OCI-M2 (cell line): ENCODE measurements around the gene SECISBP2.
"Not testable (repeated sequence)": the region's sequence is repeated elsewhere in the genome, so short reads cannot be mapped to it uniquely, and the experiment has no call there.

ENCODE experiments used
- DNase-seq: peaks from one replicate; lab custom pipeline; 2025; ENCODE audit not compliant: unreplicated experiment; lab: John Stamatoyannopoulos, UW

SECISBP2 gene, protein sequence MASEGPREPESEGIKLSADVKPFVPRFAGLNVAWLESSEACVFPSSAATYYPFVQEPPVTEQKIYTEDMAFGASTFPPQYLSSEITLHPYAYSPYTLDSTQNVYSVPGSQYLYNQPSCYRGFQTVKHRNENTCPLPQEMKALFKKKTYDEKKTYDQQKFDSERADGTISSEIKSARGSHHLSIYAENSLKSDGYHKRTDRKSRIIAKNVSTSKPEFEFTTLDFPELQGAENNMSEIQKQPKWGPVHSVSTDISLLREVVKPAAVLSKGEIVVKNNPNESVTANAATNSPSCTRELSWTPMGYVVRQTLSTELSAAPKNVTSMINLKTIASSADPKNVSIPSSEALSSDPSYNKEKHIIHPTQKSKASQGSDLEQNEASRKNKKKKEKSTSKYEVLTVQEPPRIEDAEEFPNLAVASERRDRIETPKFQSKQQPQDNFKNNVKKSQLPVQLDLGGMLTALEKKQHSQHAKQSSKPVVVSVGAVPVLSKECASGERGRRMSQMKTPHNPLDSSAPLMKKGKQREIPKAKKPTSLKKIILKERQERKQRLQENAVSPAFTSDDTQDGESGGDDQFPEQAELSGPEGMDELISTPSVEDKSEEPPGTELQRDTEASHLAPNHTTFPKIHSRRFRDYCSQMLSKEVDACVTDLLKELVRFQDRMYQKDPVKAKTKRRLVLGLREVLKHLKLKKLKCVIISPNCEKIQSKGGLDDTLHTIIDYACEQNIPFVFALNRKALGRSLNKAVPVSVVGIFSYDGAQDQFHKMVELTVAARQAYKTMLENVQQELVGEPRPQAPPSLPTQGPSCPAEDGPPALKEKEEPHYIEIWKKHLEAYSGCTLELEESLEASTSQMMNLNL

DNA sequence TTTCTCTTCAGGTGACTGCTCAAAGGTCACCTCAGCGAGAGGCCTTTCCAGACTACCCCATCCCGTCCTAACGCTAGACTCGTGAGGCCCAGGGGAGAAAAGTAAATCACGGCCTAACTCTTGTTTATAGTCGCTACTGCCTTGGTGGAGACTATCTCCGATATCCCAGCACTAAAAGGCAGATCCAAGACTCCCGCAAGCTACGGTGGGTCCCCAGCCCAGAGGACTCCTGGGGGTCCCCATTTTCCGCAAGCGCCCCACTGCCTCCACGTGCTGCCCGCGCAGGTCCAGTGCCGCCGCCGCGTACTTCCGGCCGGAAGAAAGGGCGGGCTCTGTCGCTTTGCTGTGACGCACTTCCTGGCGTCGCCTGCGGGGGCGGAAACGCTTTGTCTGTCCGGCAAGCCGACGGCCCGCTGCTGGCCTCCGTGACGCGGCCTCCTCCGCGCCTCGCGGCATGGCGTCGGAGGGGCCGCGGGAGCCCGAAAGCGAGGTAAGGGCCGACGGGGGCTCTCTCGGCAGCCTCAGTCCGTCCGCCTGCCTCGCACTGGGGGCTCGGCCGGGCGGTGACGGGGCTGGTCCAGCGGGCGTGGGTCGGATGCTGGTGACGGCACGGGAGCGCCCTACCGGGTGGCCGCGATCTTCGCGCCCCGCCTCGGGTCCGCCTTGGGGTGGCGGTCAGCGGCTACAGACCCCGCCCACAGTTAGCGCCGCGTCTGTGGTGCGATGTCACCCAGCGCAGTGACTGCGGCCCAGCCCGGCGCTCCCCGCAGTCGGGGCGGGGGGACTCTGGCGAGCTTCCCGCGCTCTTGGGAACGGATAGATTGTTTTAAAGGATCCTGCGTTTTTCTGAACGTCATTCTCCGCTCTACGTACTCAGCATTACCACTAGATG is at the start of gene SECISBP2:
Gene SECISBP2 (plus strand): TSS at position 378 of the 892 bp plus-strand sequence. CDS start 77 bp downstream, at position 455.
- DNase-seq = peak; percentile 60

DNA sequence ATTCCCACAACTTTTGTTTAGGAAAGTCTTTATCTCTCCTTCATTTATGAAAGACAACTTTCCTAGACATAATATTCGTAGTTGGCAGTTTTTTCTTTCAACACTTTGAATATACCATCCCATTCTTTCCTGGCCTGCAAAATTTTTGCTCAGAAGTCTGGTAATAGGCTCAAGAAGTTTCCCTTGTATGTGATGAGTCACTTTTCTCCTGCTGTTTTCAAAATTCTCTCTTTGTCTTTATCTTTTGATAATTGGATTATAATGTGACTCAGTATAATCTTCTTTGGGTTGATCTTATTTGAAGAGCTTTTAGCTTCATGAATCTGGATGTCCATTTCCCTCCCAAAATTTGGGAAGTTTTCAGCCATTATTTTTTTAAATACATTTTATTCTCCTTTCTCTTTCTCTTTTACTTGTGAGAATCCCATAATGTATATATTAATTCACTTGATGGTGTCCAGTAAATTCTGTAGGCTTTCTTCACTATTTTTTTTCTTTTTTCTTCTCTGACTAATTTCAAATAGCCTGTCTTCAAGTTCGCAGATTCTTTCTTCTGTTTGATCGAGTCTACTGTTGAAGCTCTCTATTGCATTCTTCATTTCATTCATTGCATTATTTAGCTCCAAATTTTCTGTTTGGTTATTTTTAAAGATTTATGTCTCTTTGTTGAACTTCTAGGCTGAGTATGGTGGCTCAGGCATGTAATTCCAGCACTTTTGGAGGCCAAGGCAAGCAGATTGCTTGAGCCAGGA is 44.6 kb upstream of the SECISBP2 start:
- no peak for DNase-seq

DNA sequence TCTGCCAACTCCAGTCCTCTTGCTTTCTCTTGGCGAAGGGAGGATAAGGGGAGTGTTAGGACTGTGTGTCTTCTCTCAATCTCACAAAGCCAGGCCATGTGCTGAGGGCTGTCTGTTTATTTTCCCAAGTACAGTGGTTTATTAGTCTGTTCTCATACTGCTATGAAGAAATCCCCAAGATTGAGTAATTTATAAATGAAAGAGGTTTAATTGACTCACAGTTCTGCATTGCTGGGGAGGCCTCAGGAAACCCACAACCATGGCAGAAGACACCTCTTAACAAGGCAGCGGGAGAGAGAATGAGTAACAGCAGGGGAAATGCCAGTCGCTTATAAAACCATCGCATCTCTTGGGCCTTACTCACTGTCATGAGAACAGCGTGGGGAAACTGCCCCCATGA is 43.5 kb upstream of the SECISBP2 start:
- no peak for DNase-seq

DNA sequence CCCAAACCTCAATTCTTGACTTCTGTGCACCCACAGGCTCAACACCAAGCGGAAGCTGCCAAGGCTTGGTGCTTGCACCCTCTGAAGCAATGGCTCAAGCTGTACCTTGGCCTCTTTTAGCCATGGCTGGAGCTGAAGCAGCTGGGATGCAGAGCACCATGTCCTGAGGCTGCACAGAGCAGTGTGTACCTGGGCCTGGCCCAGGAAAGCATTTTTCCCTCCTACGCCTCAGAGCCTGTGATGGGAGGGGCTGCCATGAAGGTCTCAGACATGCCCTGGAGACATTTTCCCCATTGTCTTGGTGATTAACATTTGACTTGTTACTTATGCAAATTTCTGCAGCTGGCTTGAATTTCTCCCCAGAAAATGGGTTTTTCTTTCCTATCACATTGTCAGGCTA is 42.3 kb upstream of the SECISBP2 start:
- DNase-seq = not testable (repeated sequence)

DNA sequence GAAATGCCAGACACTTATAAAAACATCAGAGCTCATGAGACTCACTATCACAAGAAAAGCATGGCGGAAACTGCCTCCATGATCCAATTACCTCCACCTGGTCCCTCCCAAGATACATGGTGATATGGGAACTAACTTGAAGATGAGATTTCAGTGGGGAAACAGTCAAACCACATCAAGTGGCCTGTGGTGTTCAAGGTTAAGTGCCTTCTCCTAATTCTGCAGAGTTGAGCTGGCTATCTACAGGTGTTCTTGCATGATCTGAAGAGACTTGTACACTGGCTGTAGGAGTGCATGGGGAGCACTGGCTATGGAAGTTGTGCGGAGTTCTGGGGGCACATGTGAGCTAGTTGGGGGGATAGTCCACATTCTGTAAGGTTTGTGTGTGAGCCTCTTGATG is 41.3 kb upstream of the SECISBP2 start:
- DNase-seq = no peak

DNA sequence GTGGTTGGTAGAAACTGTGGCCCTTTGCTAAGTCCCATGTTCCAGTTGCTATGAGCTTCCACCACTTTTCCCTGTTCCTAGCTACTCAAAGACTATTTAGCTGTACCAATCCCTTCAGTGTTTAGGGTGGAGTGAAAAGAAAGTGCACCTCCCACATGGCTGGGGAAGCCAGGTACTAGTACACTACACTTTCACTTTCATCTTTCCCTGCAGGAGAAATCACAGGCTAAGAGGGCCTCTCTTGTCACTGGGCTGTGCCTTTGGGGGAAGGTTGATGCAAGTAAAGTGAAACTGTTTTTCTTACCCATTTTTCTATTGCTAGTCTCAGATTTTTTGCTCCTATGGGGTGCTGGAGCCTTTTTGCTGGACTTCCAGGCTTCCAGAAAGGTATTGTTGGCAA is 40.8 kb upstream of the SECISBP2 start:
- no peak for DNase-seq

DNA sequence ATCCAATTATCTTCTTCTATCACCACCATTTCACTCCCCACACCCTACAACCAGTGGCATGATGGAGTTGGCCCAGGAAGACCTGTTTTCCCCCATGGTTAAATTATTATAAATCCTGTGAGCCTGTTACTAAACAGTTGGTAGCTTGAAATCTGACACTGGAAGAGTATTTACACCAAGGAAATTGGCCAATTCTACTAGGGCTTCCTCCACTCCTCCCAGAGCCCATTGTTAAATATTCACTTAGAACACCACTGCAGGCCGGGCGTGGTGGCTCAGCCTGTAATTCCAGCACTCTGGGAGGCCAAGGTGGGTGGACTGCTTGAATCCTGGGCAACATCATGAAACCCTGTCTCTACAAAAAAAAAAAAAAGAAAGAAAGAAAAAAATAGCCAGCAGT is 39.7 kb upstream of the SECISBP2 start:
- DNase-seq = no peak

DNA sequence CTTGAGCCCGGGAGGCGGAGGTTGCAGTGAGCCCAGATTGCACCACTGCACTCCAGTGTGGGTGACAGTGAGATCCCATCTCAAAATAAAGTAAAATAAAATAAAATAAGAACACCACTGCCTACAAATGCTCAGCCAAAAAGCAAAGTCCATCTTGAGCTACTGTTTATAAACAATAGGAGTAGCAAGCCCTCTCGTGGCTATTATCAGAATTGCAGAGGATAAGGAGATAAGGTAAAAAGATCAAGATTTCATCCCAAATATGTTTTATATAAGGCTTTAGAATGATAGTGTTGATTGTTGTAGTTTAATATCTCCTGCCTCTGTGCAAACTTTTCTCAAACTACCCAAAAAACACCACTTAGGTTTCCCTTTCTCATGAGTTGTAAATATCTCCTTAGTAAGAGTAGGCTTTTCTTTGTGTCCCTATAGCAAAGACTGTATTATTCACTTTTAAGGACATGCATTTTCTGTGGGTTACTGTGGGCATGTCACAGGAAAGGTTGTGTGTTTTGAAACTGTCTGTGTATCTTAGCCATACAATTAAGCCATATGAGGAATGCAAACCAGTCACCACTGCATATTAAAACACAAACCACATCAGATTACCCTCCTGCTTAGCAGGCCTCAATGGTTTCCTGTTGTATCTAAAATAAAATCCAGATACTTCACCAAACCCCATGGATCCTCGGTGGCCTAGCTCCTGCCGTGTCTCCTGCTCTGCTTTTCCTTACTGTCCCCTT is 39.1 kb upstream of the SECISBP2 start:
- DNase-seq = no peak

DNA sequence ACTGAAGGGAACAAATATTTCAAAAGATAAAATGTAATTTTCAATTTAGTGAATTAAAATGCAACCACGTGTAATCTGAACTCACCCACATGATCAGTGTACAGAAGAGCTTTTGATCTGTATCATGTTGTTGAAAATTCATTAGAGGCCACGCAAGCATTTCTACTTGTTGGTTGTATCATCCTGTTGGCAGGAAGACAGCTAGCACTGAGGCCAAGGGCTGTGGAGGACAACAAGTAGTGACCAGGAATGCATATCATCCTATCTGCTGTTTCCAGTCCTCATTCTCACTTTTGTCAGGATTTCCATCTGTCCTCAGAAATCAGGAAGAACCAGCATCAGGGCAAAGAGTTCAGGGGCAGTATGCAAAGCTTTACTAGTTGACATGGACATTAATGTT is 37.2 kb upstream of the SECISBP2 start:
- no peak for DNase-seq

DNA sequence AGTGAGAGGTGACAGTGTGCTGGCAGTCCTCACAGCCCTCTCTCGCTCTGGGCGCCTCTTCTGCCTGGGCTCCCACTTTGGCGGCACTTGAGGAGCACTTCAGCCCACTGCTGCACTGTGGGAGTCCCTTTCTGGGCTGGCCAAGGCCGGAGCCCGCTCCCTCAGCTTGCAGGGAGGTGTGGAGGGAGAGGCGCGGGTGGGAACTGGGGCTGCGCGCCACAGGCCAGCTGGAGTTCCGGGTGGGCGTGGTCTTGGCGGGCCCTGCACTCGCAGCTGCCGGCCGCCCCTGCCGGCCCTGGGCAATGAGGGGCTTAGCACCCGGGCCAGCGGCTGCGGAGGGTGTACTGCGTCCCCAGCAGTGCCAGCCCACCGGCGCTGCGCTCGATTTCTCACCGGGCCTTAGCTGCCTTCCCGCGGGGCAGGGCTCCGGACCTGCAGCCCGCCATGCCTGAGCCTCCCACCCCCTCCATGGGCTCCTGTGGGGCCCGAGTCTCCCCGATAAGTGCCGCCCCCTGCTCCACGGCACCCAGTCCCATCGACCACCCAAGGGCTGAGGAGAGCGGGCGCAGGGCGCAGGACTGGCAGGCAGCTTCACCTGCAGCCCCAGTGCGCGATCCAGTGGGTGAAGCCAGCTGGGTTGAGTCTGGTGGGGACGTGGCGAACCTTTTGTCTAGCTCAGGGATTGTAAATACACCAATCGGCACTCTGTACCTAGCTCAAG is 35.9 kb upstream of the SECISBP2 start:
- not testable (repeated sequence) for DNase-seq

DNA sequence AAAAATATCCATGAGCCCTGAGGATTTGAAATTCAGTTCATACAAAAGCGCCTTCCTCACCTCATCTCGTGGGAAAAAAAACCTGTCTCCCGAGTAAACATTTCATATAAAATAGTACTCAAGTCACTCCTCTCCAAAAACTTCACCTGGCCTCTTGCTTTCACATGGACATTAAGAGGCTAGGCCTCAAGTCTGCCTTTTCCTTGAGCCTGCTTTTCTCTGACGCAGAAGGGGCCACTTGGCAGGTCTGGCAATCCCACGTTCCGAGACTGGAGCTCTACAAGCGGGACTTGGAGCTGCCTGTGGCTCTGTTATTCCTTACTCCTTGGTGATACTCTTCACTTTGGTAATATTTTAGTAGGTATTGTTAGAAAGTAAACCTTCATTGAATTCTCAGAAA is 34.2 kb upstream of the SECISBP2 start:
- DNase-seq = no peak

DNA sequence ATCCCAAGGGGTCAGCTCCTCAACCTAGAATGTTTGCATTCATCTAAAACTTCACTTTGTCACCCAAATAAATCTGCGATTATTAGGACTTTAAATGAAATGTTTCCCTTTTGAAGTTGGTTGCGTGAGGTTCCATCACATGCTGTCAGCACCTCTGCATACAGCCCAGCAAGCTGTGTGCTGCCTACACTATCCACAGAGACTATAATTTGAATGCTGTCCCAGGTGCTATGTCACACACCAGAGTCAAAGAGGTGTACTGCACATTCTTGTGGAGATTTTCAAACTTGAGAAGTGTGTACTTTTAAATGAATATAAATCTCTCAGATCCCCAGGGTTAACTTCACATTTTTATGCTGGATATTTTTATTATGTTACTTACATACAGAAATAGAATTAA is 26.6 kb upstream of the SECISBP2 start:
- no peak for DNase-seq

DNA sequence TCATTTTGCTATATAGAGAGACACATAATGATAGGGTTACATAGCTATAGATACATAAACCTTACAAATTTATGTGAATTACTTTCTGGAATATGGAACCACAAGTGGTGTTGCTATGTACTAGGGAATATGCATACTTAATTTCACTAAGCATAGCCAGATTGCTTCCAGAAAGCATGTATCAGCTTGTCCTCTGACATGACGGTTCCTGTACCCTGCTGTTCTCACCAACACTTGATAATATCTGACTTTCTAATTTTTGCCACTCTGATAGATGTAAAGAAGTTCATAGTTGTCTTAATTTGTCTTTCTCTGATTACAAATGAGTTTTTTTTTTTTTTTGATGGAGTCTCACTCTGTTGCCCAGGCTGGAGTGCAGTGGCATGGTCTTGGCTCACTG is 25.3 kb upstream of the SECISBP2 start:
- DNase-seq = no peak

DNA sequence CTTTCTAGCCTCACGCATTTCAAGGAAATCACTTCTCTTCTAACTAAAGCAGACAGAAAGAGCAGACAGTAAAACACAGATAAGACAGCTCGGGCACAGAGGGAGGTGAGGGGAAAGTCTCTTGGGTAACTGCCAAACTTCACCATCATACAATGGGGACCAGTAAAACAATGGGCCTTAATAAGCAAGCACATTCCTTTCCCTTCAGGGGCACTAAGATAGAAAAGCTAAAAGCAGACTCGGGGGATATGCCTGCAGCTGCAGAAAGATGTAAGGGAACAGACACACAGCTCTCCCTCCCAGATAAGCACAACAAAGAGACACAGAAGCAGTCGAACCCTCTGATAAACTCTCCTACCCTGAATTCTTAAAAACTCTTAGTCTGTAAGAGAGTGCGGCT is 22.9 kb upstream of the SECISBP2 start:
- no peak for DNase-seq

DNA sequence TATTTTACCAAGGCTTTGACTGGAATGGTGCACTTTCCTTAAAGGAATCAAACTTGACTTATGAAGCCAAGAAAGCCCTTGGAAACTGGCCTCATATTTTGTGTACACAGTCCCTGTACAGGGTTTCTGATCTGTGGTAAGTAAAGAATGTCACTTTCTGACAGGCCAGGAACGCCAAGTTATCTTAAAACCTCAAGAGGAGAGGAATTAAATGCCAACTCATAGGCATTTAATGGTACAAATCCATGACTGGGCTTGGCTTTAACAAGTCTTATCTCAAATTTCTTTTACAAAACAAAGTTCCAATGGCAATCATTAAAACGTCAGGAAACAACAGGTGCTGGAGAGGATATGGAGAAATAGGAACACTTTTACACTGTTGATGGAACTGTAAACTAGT is 16.3 kb upstream of the SECISBP2 start:
- DNase-seq = not testable (repeated sequence)

DNA sequence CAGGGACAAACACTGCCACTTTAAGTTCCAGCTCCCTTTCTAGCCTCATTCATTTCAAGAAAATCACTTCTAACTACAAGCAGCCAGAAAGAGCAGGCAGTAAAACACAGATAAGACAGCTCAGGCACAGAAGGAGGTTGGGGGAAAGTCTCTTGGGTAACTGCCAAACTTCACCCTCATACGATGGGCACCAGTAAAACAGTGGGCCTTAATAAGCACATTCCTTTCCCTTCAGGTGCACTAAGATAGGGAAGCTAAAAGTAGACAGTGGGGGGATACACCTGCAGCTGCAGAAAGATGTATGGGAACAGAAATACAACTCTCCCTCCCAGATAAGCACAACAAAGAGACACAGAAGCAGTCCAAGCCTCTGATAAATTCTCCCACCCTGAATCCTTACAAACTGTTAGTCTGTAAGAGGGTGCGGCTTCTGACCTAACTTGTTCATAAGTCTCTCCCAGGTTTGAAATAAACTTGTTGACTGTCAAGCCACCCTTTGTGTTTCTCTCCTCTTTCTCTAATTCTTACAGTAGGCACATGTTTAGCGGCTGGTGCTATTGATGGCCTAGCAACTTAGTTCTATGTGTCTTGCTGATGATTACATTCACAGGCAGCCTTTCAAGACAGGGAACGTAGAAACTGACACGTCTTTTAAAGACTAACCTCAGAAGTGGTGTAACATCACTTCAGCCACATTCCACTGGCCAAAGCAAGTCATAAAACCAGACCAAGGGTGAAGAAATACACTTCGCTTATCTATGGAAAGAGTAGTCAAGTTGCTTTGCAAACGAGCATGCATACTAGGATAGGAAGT is 14.1 kb upstream of the SECISBP2 start:
- DNase-seq = no peak

DNA sequence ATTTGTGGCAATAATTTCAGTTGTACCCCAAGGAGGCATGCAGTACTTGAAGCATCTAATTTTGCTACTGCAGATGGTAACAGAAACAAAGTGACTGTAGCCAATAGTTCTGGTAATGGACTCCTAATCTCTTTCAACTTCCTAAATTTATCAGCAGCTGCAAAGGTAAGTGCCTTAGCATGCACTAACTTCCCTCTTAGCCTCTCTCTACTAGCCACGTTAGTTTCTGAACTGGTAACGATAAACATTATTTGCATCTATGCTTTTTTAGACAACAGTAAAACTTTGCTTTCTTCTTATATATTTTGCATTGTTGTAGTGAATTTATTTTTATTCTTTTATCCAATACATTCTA is 13.5 kb upstream of the SECISBP2 start:
- DNase-seq = no peak

DNA sequence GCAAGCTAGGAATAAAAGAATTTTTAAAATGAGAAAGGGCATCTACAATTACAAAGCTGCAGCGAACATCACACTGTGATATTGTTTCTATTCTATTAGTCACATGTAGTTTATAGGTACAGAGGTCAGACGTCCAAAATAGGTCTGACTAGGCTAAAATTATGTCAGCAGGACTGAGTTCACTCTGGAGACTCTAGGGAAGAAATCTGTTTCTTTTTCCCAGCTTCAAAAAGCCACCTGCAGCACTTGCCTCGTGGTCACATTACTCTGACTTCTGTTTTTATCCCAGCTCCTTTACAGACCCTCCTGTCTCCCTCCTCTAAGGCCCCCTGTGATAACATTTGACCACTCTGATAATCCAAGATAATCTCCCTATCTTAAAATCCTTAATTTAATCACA is 12.4 kb upstream of the SECISBP2 start:
- no peak for DNase-seq
